ENCODE measurements around the gene DHRSX. TPM values are rescaled to one million over a fixed set of nuclear protein-coding genes. Genes with fewer than 3 reads are reported as not detected.

Gene DHRSX
- total and polyA plus RNA-seq, 9 donors, result 12.2 to 25.9 (median 20.4) TPM

GRCh38 chrX:2514131-2514530 is 13.4 kb upstream of the DHRSX start:
- Histone ChIP-seq H3K9me3 (no peaks in the 10 kb centered on the region), H3K27me3 (no peaks in the 10 kb centered on the region), H3K27ac (no peak overlapping the region), H3K4me1 (ENCODE audit: insufficient read depth) (no peaks in the 10 kb centered on the region), H3K4me3 (no peak overlapping the region), H3K36me3 (no peaks in the 10 kb centered on the region)
- TF ChIP-seq EP300 (IDR thresholded peaks at IDR 0.05) (no peak), POLR2A (IDR thresholded peaks at IDR 0.05) (no peak), CTCF (IDR thresholded peaks at IDR 0.05) (no peak)
- DNase-seq, result no peak
- intact Hi-C loops (cut with DNase I), result no loop called here
- WGBS, 3 donors, result 6 to 10% (median 9%) methylated on average over 5 of the region's 5 CpGs

GRCh38 chrX:2513121-2513664 is 12.4 kb upstream of the DHRSX start:
- no peaks in the 10 kb centered on the region for H3K27me3 ChIP-seq
- no peaks in the 10 kb centered on the region for H3K4me1 ChIP-seq (ENCODE audit: insufficient read depth)
- TF ChIP-seq POLR2A (IDR thresholded peaks at IDR 0.05), result no peak
- TF ChIP-seq EP300 (IDR thresholded peaks at IDR 0.05), result no peak
- TF ChIP-seq CTCF (IDR thresholded peaks at IDR 0.05), result no peak
- H3K9me3 ChIP-seq, result no peaks in the 10 kb centered on the region
- DNase-seq, result no peak
- H3K36me3 ChIP-seq, result no peaks in the 10 kb centered on the region
- intact Hi-C loops (cut with DNase I), result no loop called here
- WGBS, 3 donors, result 58 to 62% (median 59%) methylated on average over 6 of the region's 6 CpGs
- H3K27ac ChIP-seq, result no peak overlapping the region
- no peak overlapping the region for H3K4me3 ChIP-seq

GRCh38 chrX:2512501-2512900 is 11.7 kb upstream of the DHRSX start:
- Histone ChIP-seq H3K9me3 (no peaks in the 10 kb centered on the region), H3K27ac (no peak overlapping the region), H3K27me3 (no peaks in the 10 kb centered on the region), H3K4me3 (no peak overlapping the region), H3K4me1 (ENCODE audit: insufficient read depth) (no peaks in the 10 kb centered on the region), H3K36me3 (no peaks in the 10 kb centered on the region)
- intact Hi-C loops (cut with DNase I), result no loop called here
- TF ChIP-seq POLR2A (IDR thresholded peaks at IDR 0.05) (no peak), EP300 (IDR thresholded peaks at IDR 0.05) (no peak), CTCF (IDR thresholded peaks at IDR 0.05) (no peak)
- WGBS, 3 donors, result 94 to 97% (median 95%) methylated on average over 8 of the region's 8 CpGs
- no peak for DNase-seq

GRCh38 chrX:2511326-2511725 is 10.6 kb upstream of the DHRSX start:
- Histone ChIP-seq H3K27ac (no peak overlapping the region), H3K4me1 (ENCODE audit: insufficient read depth) (no peaks in the 10 kb centered on the region), H3K27me3 (no peaks in the 10 kb centered on the region), H3K36me3 (no peaks in the 10 kb centered on the region), H3K4me3 (no peak overlapping the region), H3K9me3 (no peaks in the 10 kb centered on the region)
- intact Hi-C loops (cut with DNase I), result no loop called here
- TF ChIP-seq POLR2A (IDR thresholded peaks at IDR 0.05) (no peak), EP300 (IDR thresholded peaks at IDR 0.05) (no peak), CTCF (IDR thresholded peaks at IDR 0.05) (no peak)
- no peak for DNase-seq
- 89 to 99% (median 94%) methylated on average over 6 of the region's 6 CpGs for WGBS, 3 donors
